ENCODE data around the gene HLF.

HLF gene

DNA sequence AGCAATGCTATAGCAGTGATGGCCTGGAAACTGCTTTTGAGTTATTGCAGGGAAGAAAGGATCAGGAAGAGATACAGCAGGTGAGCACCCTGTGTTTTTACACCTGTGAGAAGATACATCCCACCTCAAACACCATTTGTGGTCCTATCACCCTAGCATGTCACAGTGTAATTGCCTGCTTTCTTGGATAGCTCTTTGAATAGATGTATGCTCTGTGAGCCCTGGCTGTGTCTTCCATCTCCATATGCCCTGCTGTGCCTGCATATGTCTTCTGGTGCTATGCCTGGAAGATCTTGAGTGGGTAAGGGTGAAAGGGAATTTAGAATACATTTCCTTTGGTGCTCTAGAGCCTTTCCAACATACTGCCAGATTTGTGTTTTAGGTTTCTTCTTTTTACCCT lies 15.5 kb downstream of the HLF start:
- no peak overlapping the region for H3K4me3 ChIP-seq (ENCODE audit: low read length)
- TF ChIP-seq, protein P1, sequence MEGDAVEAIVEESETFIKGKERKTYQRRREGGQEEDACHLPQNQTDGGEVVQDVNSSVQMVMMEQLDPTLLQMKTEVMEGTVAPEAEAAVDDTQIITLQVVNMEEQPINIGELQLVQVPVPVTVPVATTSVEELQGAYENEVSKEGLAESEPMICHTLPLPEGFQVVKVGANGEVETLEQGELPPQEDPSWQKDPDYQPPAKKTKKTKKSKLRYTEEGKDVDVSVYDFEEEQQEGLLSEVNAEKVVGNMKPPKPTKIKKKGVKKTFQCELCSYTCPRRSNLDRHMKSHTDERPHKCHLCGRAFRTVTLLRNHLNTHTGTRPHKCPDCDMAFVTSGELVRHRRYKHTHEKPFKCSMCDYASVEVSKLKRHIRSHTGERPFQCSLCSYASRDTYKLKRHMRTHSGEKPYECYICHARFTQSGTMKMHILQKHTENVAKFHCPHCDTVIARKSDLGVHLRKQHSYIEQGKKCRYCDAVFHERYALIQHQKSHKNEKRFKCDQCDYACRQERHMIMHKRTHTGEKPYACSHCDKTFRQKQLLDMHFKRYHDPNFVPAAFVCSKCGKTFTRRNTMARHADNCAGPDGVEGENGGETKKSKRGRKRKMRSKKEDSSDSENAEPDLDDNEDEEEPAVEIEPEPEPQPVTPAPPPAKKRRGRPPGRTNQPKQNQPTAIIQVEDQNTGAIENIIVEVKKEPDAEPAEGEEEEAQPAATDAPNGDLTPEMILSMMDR (IDR thresholded peaks at IDR 0.05; ENCODE audit: insufficient read depth, low read depth, low read length, missing control alignments), result no peak
- no peak for DNase-seq (ENCODE audit: low read depth)

DNA sequence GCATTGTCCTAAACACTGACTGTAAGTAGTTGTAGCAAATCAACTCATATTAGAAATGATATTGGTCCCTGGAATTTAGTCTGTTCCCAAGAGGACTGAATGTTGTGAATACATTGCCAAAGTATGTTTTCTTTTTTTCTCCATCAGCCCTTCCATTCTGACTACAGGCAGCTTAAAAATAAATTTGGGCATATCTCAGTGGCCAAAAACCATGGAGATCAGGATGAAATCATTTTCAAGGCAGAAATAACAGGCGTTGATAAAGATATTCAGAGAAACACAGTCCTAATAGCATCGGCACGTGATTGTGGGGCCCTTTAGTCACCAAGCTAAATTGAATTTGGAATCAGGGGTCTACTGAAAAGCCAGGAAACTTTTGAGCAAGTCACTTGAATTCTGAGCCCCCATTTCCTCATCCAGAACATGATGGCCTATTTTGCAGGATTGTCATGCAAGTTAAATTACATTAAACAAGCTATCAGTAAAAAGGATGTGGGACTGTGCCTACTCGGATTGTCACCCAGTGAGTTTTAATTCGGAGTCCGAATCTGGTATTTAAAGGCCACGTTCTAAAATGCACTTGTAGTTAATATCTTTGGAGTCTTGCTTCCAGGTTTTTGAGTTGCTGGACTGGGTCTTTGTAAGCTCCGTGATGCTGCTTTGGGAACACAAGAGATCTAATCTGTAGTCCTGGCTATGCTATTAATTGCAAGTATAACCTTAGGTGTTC lies 17.1 kb downstream of the HLF start:
- DNase-seq (ENCODE audit: low read depth), result no peak
- TF ChIP-seq, protein P1 (IDR thresholded peaks at IDR 0.05; ENCODE audit: insufficient read depth, low read depth, low read length, missing control alignments), result no peak
- H3K4me3 ChIP-seq (ENCODE audit: low read length), result no peak overlapping the region

DNA sequence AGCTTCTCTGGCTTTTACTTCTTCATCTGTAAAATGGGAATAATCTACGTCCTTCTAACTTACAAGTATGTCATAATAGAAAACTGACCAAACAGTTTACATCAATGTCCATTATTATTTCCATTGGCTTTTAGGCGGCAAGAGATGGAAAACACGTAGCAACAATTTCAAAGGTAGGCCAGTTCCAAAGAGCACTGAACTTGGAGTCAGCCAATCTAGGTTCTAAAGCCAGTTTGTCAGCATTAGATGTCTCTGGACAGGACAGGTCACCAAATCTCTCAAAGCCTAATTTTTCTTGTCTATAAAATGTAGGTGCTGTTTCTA lies 17.6 kb downstream of the HLF start:
- TF ChIP-seq, protein P1 (IDR thresholded peaks at IDR 0.05; ENCODE audit: insufficient read depth, low read depth, low read length, missing control alignments), result no peak
- no peak overlapping the region for H3K4me3 ChIP-seq (ENCODE audit: low read length)
- DNase-seq (ENCODE audit: low read depth), result no peak

DNA sequence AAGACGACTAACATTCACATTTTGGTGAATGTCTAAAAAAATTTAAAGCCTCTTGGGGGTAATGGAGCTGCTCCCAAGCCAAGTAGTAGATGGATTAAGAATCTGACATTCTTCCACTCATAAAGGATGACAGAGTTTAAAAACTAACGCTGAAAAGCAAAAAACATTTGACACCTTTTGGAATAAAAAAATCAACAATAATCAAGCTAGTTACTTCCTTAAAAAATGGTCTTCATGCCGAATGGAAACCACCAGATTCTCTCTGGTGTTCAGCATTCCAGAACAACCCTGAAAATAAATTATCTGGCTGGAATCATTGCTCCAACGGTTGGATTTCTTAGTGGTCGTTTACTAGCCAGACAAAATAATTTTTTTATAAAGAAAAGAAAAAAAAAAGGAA lies 18.0 kb downstream of the HLF start:
- TF ChIP-seq, protein P1 (IDR thresholded peaks at IDR 0.05; ENCODE audit: insufficient read depth, low read depth, low read length, missing control alignments), result no peak
- no peak for DNase-seq (ENCODE audit: low read depth)
- H3K4me3 ChIP-seq (ENCODE audit: low read length), result no peak overlapping the region

DNA sequence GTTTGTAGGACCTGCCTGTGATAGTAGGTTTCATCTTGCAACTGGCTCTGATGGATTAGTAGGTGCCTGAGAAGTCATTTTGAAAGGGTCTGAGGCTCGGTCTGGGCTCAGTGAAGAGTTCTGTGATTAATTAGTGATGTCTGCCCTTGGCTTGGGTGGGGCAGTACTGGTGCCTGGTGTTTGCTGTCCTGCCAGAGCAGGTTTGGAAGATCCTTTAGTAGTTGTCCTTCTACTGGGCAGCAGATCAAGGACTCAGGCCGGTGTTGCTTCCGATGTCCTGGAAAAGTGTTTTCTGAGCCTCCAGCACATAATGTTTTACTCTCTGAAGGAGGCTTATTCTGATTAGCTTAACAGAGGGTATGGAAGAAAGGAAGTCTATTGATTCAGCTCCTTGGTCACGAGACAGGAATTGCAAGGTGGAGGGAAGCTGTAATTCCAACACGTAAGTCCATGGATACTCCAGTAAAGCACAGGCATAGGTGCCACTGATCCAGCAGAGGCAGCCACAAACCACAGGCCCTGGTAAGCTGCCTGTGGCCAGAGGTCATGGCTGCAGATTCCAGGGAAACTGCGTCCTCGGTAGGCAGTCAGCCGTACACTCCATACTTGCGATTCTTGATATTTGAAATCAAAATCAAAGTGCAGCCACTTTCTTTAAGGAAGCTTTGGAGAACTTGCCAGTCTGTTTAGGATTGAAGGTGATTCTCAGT lies 18.7 kb downstream of the HLF start:
- no peak overlapping the region for H3K4me3 ChIP-seq (ENCODE audit: low read length)
- no peak for DNase-seq (ENCODE audit: low read depth)
- TF ChIP-seq, protein P1 (IDR thresholded peaks at IDR 0.05; ENCODE audit: insufficient read depth, low read depth, low read length, missing control alignments), result no peak

DNA sequence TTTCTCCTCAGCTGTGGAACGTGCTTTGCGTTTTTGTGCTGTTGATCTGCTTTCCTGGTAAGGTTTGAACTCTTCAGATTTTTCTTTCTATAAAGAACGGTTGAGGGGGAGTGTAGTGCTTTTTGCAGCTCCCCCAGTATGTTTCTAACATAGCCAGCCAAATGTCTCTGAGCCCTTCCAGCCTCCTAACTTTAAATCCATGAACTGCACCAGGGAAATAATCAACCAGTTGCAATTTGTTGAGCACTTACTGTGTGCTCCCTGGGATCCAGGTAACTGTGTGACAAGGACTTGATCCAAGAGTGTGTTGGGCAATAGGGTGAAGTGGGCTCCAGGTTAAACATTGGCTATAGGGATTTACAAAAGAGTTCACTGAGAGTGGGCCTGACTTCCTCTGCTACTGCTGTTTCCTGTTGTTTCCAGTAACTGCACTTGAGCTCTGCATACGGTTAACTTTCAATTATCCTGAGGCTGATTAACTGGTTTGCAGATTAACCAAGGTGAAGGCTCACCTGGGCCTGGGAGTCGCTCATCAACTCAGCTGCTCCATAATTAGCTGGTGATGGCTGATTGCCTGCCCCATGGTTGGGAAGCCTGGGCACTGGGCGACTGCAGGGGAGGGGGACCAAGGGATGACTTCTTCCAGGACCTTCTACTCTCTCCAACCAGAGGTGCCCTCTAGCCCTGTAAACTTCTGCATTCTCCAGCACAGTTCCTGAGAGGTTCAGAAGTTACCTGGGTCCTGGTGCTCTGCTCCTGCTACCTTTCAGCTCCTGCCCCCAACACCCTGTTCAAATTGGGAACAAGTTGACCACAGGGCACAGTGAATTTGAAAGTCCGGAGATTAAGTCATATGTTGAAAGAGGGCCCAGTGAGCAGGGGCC lies 19.5 kb downstream of the HLF start:
- no peak overlapping the region for H3K4me3 ChIP-seq (ENCODE audit: low read length)
- DNase-seq (ENCODE audit: low read depth), result no peak
- TF ChIP-seq, protein P1 (IDR thresholded peaks at IDR 0.05; ENCODE audit: insufficient read depth, low read depth, low read length, missing control alignments), result no peak
